Tibial artery (tissue), 4 donors: ENCODE data around the gene MNAT1.

Source experiments
- DNase-seq, 2 donors: peaks; one replicate each; pipeline ENCODE4 v3.0.0-alpha.2; 2019
- H3K27ac ChIP-seq, 2 donors: fragments of 200-600 bp; sonication (generic) in 1 of 2; 1 replicate in 1 of 2; 2 replicates in 1 of 2; pipeline ENCODE4 v1.5.1; 2018 to 2019; ENCODE audit warnings: mild to moderate bottlenecking in 1 of 2
- H3K27me3 ChIP-seq, 2 donors: fragments of 200-600 bp; sonication (generic) in 1 of 2; one replicate each; pipeline versions ENCODE4 v1.5.1 to v1.6.0; 2016 to 2019
- H3K36me3 ChIP-seq, 3 donors: fragments of 200-600 bp; sonication (generic) in 2 of 3; one replicate each; pipeline ENCODE4 v1.5.1; 2016 to 2019; ENCODE audit warnings: mild to moderate bottlenecking in 2 of 3
- H3K4me1 ChIP-seq, 4 donors: fragments of 200-600 bp; sonication (generic) in 2 of 4; 1 replicate in 3 of 4; 2 replicates in 1 of 4; pipeline ENCODE4 v1.5.1; 2016 to 2019
- H3K4me3 ChIP-seq, 2 donors: fragments of 200-600 bp; sonication (generic) in 1 of 2; 1 replicate in 1 of 2; 2 replicates in 1 of 2; pipeline ENCODE4 v1.5.1; 2018 to 2019; ENCODE audit warnings: mild to moderate bottlenecking in 2 of 2
- H3K9me3 ChIP-seq, 3 donors: fragments of 200-600 bp; sonication (generic) in 1 of 3; one replicate each; pipeline ENCODE4 v1.5.1; 2016 to 2019
- CTCF ChIP-seq, 2 experiments: fragments of 200-600 bp in 1 of 2; fragments of 450-650 bp in 1 of 2; IDR thresholded peaks; one replicate each; pipeline ENCODE4 v1.5.1; 2017 to 2019; ENCODE audit warnings: antibody characterized with exemption in 2 of 2, mild to moderate bottlenecking in 1 of 2, moderate library complexity in 1 of 2
- intact Hi-C: fragments of 100-400 bp; cut with DNase I; formaldehyde crosslinking; loops from one replicate; pipeline ENCODE4 v1.15.0; 2023; ENCODE audit warnings: low total_unique reads

Gene MNAT1

DNA sequence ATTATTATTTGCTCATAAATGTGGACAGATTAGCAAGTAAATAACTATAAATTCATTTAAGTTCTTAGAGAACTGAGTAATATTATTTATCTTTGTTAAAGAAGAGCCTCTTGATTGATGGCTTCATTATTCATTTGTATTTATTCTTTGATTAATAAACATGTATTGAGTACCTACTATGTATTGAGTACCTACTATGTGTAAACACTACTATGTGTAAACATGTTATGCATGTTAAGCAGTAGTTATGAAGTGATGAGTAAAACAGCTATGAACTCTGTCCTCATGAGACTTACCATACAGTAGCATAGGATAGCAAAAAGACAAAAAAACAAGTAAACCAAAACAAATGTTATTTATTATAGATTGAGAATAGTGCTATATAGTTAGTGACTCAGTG is 61.9 kb downstream of the MNAT1 start:
- no peaks in the 10 kb centered on the region for H3K9me3 ChIP-seq
- no peaks in the 10 kb centered on the region for H3K4me1 ChIP-seq
- TF ChIP-seq CTCF (IDR thresholded peaks at IDR 0.05), result no peak
- H3K27me3 ChIP-seq, result no peaks in the 10 kb centered on the region
- peaks cover 0 to 9% (median 0%) of the 10 kb centered on the region in 3 donors for H3K36me3 ChIP-seq
- H3K27ac ChIP-seq, result no peak overlapping the region
- H3K4me3 ChIP-seq, result no peak overlapping the region
- DNase-seq, result no peak
- intact Hi-C loops, result no loop called here

GRCh38 chr14:60800409-60800808 is 65.8 kb downstream of the MNAT1 start:
- H3K9me3 ChIP-seq, result no peaks in the 10 kb centered on the region
- H3K27ac ChIP-seq, result no peak overlapping the region
- H3K36me3 ChIP-seq, result peaks cover 0 to 4% (median 0%) of the 10 kb centered on the region in 3 donors
- no peak overlapping the region for H3K4me3 ChIP-seq
- no peak for TF ChIP-seq CTCF (IDR thresholded peaks at IDR 0.05)
- H3K4me1 ChIP-seq, result no peaks in the 10 kb centered on the region
- no peaks in the 10 kb centered on the region for H3K27me3 ChIP-seq
- intact Hi-C loops, result no loop called here
- no peak for DNase-seq

DNA sequence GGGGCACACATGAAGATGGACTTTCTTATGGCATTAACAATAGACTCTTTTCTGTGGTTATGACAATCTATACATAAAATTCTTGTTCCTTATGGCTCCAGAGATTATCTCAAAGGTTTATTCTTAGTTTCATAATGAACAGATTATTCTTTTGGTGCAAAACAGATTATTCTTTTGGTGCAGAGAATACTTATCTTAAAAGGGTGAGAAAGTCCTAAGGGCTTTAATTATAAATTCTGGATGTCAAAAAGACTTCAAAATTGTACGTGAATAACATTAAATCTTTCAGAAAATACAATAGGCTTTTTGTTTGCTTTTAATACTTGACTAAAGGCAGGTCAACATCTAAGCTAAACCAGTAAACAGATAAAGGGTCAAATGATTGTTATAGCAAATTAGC is 69.3 kb downstream of the MNAT1 start:
- Histone ChIP-seq H3K4me3 (no peak overlapping the region), H3K36me3 (no peaks in the 10 kb centered on the region), H3K27me3 (no peaks in the 10 kb centered on the region), H3K9me3 (no peaks in the 10 kb centered on the region), H3K27ac (no peak overlapping the region), H3K4me1 (no peaks in the 10 kb centered on the region)
- DNase-seq, result no peak
- no peak for TF ChIP-seq CTCF (IDR thresholded peaks at IDR 0.05)
- intact Hi-C loops, result no loop called here

DNA sequence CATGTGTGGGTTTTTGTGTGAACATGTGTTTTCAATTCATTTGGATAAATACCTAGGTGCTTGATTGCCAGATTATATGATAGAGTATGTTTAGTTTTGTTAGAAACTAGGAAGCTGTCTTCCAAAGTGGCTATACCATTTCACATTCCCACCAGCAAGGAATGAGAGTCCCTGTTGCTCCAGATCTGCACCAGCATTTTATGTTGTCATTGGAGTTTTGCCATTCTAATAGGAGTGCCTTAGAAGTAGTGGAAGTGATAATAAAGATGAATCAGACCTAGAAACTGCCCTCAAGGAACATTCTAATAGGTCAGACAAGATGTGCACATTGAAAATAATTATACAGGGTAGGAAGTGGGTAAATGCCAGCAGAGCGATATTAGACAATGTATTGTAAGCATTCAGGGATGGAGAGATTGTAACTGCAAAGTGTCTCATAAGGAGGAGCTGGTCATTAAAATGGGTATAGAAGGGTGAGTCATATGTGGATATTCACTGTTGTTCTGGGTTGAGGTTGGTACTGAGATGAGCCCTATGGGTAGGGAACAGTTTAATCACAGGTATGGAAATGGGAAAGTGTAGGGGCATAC is 71.4 kb downstream of the MNAT1 start:
- Histone ChIP-seq H3K9me3 (no peaks in the 10 kb centered on the region), H3K4me3 (no peak overlapping the region), H3K4me1 (no peaks in the 10 kb centered on the region), H3K27me3 (no peaks in the 10 kb centered on the region), H3K27ac (no peak overlapping the region), H3K36me3 (peaks cover 0 to 9% (median 0%) of the 10 kb centered on the region in 3 donors)
- intact Hi-C loops, result no loop called here
- DNase-seq, result no peak
- TF ChIP-seq CTCF (IDR thresholded peaks at IDR 0.05), result no peak

GRCh38 chr14:60807247-60807646 is 72.7 kb downstream of the MNAT1 start:
- no peak for TF ChIP-seq CTCF (IDR thresholded peaks at IDR 0.05)

DNA sequence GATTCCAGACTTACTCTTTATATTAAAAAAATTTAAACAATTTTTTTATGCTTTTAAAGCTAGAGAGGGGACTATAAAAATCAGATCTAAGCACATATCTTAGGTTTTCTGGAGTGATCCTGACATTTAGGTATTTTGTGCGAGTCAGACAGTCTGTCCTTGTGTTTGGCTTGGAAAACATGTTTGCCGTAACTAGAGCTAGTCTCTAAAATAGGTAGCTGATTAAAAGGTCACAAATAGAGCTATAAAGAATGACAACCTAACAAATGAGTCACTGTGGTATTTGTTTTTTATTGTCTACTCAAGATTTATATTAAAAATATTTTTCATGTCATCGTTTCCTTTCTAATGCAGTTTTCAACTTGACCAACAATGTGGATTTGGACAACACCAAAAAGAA is 73.4 kb downstream of the MNAT1 start:
- Histone ChIP-seq H3K36me3 (peaks cover 0 to 20% (median 17%) of the 10 kb centered on the region in 3 donors), H3K9me3 (no peaks in the 10 kb centered on the region), H3K27me3 (no peaks in the 10 kb centered on the region), H3K4me3 (no peak overlapping the region), H3K27ac (no peak overlapping the region), H3K4me1 (no peaks in the 10 kb centered on the region)
- intact Hi-C loops, result no loop called here
- DNase-seq, result no peak
- TF ChIP-seq CTCF (IDR thresholded peaks at IDR 0.05), result no peak

More at GRCh38 chr14:60807247-60807646, 72.7 kb downstream of the MNAT1 start:
- peaks cover 0 to 13% (median 9%) of the 10 kb centered on the region in 3 donors for H3K36me3 ChIP-seq
- H3K4me1 ChIP-seq, result no peaks in the 10 kb centered on the region
- no peak for DNase-seq
- H3K27me3 ChIP-seq, result no peaks in the 10 kb centered on the region
- intact Hi-C loops, result no loop called here
- H3K27ac ChIP-seq, result no peak overlapping the region
- H3K9me3 ChIP-seq, result no peaks in the 10 kb centered on the region
- no peak overlapping the region for H3K4me3 ChIP-seq
